Endothelial cell of umbilical vein (primary cell): Measurements from ENCODE around the gene PAK5.

Source experiments
- GATA2 ChIP-seq: IDR thresholded peaks from 2 replicates; pipeline ENCODE4 v1.7.0; 2011; ENCODE audit warnings: low read depth, mild to moderate bottlenecking, moderate library complexity, mixed read lengths, low read length; ENCODE audit not compliant: insufficient read length, insufficient read depth
- TF ChIP-seq, protein P1 (sequence below), 2 donors: IDR thresholded peaks; 1 replicate in 1 of 2; 2 replicates in 1 of 2; pipeline ENCODE4 v1.5.1; 2011; ENCODE audit warnings: low read length in 2 of 2, mild to moderate bottlenecking in 2 of 2, moderate library complexity in 2 of 2, control low read depth in 1 of 2, inconsistent platforms in 1 of 2, low read depth in 1 of 2; ENCODE audit not compliant: insufficient read depth in 1 of 2; ENCODE audit errors: extremely low read depth in 1 of 2

DNA sequence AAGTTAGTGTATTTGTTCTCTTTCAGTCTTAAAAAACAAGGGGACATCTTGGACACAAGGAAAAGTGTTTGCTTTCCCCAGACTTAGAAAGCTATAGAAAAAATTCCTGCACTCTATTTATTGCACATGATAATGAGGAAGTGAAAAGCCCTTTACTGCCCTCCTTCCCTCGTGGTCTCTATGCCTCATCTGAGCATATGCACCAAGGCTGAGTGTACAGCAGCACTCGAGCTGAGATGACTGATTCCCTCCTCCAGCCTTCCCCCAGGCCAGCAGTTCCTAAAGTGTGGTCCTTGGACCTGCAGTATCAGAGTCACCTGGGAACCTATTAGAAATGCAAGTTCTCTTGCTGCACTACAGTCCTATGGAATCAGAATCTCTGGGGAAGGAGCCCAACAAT, 338.8 kb downstream of the PAK5 start:
- TF ChIP-seq, protein P1, sequence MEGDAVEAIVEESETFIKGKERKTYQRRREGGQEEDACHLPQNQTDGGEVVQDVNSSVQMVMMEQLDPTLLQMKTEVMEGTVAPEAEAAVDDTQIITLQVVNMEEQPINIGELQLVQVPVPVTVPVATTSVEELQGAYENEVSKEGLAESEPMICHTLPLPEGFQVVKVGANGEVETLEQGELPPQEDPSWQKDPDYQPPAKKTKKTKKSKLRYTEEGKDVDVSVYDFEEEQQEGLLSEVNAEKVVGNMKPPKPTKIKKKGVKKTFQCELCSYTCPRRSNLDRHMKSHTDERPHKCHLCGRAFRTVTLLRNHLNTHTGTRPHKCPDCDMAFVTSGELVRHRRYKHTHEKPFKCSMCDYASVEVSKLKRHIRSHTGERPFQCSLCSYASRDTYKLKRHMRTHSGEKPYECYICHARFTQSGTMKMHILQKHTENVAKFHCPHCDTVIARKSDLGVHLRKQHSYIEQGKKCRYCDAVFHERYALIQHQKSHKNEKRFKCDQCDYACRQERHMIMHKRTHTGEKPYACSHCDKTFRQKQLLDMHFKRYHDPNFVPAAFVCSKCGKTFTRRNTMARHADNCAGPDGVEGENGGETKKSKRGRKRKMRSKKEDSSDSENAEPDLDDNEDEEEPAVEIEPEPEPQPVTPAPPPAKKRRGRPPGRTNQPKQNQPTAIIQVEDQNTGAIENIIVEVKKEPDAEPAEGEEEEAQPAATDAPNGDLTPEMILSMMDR (IDR thresholded peaks at IDR 0.05; ENCODE audit: extremely low read depth in 1 of 2, insufficient read depth in 1 of 2, low read depth in 1 of 2, low read length in 2 of 2) = no peak
- no peak for TF ChIP-seq GATA2
